Upper lobe of left lung (tissue), 4 donors: Measurements from ENCODE around the gene RPL3.

Source experiments
- POLR2A ChIP-seq, 4 donors: fragments of 450-650 bp; IDR thresholded peaks; one replicate each; pipeline ENCODE4 v1.5.1; 2016 to 2017; ENCODE audit warnings: antibody characterized with exemption in 4 of 4, mild to moderate bottlenecking in 2 of 4
- POLR2AphosphoS5 ChIP-seq, 2 donors: sonication (generic); formaldehyde crosslinking; IDR thresholded peaks; one replicate each; pipeline ENCODE4 v1.5.1; 2017; ENCODE audit warnings: antibody characterized with exemption in 2 of 2
- TF ChIP-seq, protein P1 (sequence below), 6 experiments: fragments of 450-650 bp in 4 of 6; fragments of 200-600 bp in 2 of 6; sonication (generic) in 2 of 6; IDR thresholded peaks; one replicate each; pipeline ENCODE4 v1.5.1; 2016 to 2019; ENCODE audit warnings: antibody characterized with exemption in 6 of 6

DNA sequence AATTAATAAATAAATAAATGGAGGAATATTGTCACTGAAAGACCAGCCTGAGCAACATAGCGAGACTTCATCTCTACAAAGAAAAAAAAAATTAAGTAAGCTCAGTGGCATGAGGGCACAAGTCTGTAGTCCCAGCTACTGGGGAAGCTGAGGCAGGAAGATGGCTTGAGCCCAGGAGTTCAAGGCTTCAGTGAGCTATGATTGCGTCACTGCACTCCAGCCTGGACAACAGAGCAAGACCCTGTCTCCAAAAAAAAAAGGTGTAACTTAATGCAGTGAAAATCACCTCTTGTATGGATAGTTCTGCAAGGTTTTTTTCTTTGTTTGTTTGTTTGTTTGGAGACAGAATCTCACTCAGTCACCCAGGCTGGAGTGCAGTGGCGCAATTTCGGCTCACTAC, 25.8 kb upstream of the RPL3 start:
- TF ChIP-seq, protein P1, sequence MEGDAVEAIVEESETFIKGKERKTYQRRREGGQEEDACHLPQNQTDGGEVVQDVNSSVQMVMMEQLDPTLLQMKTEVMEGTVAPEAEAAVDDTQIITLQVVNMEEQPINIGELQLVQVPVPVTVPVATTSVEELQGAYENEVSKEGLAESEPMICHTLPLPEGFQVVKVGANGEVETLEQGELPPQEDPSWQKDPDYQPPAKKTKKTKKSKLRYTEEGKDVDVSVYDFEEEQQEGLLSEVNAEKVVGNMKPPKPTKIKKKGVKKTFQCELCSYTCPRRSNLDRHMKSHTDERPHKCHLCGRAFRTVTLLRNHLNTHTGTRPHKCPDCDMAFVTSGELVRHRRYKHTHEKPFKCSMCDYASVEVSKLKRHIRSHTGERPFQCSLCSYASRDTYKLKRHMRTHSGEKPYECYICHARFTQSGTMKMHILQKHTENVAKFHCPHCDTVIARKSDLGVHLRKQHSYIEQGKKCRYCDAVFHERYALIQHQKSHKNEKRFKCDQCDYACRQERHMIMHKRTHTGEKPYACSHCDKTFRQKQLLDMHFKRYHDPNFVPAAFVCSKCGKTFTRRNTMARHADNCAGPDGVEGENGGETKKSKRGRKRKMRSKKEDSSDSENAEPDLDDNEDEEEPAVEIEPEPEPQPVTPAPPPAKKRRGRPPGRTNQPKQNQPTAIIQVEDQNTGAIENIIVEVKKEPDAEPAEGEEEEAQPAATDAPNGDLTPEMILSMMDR (IDR thresholded peaks at IDR 0.05) = no peak
- TF ChIP-seq POLR2AphosphoS5 (IDR thresholded peaks at IDR 0.05) (no peak), POLR2A (IDR thresholded peaks at IDR 0.05) (no peak)
